ENCODE results near the gene UBR2.
"Not testable (repeated sequence)": the region's sequence is repeated elsewhere in the genome, so short reads cannot be mapped to it uniquely, and the experiment has no call there.

UBR2 gene

DNA sequence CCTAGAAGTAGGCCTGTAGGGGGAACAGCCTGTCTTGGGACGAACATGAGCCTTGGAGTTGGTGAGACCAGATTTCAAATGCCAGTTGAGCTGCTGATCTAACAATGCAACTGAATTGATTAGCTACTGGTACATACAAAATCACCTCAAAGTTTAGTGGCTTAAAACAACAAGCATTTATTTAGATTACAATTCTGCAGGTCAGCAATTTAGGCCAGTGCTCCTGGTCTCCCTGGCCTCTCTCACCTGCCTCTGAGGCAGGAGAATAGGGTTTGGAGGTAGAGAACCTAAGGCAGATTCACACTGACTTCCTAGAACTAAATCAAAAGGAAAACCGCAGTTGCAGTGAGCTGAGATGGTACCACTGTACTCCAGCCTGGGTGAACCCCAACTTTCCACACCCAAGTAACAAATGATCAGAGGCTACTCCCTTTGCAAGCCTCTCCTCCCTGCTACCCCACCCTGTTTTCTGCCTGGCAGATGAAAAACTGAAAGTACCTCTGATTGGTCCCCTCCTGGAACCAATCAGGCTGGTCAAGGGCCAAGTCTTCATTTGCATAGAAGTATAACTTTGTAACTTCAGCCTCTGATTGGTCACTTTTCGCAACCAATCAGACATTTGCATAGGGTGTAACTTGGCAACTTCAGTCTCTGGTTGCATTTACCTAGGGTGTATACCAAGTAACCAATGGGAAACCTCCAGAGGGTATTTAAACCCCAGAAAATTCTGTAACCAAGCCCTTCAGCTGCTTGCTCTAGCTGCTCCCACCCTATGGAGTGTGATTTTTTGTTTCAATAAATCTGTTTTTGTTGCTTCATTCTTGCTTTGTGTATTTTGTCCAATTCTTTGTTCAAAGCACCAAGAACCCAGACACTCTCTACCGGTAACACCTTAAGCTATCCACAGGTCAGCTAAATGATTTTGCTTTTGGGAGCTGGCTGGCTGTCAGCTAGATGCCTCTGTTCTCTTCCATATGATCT, 8.1 kb upstream of the UBR2 start:
- DNase-seq (ENCODE audit: low spot score) = peak; percentile 85

DNA sequence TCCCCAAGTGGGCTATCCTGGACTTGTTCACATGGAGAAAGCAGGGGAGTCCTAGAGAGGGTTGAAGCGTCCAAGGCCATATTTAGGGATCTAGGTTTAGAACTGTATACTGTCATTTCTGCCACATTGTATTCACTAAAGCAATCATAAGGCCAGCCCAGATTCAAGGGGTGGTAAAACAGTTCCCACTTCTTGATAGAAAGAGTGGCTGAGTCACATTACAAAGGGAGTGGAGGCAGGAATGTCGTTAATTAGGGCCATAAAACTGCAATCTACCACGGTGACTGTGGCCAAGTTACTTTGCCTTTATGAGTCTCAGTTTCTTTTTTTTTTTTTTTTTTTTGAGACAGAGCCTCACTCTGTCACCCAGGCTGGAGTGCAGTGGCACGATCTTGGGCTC, 7.4 kb upstream of the UBR2 start:
- DNase-seq (ENCODE audit: low spot score) = peak; percentile 82

DNA sequence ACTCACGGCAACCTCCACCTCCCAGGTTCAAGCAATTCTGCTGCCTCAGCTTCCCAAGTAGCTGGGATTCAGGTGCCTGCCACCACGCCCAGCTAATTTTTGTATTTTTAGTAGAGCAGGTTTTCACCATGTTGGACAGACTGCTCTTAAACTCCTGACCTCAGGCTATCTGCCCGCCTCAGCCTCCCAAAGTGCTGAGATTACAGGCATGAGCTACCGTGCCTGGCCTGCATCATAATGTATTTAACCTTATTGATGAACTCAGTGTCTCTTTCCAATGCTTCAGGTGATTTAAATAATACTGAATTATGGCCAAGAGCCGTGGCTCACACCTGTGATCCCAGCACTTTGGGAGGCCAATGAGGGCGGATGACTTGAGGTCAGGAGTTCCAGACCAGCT, 4.6 kb upstream of the UBR2 start:
- DNase-seq (ENCODE audit: low spot score) = not testable (repeated sequence)

DNA sequence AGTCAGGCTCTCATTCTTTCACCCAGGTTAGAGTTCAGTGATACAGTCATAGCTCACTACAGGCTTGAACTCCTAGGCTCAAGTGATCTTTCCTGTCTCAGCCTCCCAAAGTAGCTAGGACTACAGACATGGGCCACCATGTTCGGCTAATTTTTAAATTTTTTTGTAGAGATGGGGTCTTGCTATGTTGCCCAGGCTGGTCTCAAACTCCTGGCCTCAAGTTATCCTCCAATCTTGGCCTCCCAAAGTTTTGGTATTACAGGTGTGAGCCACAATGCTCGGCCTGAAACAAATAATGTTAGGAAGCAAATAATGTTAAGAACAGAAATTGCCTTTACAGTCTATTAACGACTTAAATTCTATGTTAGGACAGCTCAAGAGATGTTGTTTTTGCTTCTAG, 1.8 kb upstream of the UBR2 start:
- no peak for DNase-seq (ENCODE audit: low spot score)

DNA sequence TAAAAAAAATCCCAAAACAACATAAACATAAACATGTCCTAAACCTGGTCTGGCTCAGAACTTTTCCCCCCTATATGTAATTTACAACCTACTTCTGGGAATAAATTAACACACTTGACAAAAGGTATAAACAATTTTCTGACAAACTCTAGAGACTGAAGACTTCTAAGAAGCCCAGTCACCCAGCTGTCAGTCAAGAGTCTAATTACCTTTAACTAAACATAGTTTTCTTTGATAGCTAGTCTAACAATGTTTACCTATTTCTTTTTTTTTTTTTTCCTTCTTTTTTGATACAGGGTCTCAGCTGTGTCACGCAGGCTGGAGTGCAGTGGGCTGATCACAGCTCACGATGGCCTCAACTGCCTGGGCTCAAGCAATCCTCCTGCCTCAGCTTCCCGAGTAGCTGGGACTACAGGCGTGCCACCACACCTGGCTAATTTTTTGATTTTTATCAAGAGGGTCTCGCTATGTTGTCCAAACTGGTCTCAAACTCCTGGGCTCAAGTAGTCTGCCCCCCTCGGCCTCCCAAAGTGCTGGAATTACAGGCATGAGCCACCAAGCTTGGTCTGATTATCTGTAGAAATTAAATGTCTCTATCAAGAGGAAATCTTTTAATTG, 932 bp upstream of the UBR2 start:
- DNase-seq (ENCODE audit: low spot score) = no peak

DNA sequence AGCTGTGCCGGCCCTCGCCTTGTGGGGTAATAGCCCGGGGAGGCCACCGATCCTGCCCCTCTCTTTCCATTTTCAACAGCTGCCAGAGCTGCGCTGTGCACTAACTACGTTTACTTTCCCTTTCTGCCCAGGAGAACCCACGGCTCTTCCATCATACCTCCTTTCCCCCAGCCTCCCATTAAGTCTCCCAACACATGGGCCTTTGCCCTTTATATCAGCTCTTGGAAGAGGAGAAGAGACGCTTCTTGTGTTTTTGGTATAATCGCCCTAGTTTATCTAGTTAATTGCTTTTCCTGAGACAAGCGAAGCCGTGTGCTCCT, 637 bp downstream of the UBR2 start:
- peak; percentile 32 for DNase-seq (ENCODE audit: low spot score)

DNA sequence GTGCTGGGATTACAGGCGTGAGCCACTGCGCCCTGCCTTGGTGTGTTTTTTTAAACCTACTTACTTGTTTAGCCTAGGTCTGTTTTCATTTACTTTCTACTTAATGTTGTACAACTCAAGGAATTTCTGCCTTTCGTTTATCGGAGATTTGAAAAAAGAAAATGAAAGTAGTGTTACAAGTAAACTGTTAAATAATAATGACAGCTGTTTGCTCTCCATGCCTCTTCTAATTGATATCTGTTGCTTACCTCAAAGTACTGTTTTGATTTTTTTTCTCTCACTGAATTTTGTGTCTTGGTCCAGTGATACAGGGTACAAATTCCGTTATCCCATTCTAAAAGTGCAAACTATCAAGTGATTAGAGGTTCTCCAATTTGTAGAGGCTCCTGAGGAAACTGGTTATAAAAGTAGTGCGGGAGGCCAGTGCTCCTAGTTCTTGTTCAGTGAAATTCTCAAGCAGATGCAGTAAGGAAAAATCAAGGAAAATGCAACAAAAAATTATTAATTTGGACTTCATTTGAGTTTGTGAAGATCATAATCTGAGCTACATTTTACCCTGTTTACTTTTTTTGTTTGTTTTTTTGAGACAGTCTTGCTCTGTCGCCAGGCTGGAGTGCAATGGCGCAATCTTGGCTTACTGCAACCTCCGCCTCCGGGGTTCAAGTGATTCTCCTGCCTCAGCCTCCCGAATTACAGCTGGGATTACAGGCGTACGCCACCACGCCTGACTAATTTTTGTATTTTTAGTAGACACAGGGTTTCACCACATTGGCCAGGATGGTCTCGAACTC, 2.2 kb downstream of the UBR2 start:
- DNase-seq (ENCODE audit: low spot score) = no peak

DNA sequence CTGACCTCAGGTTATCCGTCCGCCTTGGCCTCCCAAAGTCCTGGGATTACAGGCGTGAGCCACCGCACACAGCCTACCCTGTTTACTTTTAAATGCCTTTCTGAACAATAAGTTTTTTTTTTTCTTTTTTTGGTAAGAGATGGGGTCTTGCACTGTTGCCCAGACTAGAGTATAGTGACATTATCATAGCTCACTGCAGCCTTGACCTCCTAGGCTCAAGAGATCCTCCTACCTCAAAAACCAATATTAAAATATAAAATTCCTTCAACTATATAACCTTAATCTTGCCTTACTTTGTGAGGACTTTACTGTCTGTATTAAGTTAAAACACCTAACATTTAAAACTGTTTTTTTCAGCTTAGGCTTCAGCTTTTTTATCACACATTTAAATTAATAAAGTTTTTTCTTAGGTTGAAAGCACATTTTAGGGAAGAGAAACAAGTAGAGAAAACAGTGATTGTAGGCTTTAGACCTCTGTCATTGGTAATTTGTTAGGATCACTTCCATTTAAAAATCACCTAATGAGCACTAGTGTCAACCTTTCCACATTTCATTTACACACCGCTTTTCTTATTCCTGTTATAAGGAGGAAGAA, 2.9 kb downstream of the UBR2 start:
- DNase-seq (ENCODE audit: low spot score) = no peak

DNA sequence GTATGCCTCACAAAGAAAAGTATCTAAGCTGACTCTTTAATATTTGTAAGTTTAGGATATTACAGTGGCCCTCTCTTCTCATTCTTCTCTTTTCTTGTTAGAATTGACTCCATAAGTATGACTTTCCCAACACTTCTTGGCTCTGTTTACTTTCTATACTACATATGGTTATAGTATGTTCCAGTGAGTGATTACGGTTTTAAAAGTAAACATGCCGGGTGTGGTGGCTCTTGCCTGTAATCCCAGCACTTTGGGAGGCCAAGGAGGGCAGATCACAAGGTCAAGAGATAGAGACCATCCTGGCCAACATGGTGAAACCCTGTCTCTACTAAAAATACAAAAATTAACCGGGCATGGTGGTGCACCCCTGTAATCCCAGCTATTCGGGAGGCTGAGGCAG, 3.4 kb downstream of the UBR2 start:
- not testable (repeated sequence) for DNase-seq (ENCODE audit: low spot score)

DNA sequence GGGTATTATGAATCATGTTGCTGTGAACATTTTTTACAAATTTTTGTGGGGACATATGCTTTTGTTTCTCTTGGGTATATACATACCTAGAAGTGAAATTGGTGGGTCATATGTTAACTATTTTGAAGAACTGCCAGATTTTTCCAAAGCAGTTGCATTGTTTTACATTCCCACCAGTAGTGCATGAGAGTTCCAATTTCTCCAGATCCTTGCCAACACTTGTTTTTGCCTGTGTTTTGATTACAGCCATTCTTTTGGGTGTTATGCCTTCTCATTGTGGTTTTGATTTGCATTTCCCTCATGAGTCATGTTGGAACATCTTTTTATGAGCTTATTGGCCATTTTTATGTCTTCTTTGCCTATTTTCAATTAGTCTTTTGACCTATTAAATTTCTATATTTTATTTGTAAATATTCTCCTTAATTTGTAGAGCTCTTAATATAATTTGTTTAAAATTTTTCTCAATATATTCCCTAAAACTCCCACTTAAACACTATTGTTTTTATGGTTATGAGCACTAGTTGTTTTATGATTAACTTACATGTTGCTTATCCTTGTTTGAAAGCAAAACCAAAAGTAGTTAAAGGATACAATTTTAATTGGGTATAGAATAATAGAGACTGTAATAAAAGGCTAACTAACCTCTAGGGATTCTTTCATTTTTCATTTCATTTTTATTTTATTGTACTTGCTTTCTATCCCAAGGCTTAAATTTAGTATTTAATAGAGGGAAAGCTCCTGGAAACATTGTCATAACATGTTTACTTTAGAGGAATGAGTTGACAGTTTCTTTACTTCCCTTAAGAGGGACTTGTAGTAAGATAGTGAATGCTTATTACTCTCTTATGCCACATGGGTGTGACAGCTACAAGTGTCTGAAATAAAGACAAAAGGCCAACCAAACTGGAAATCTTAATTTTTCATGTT, 5.5 kb downstream of the UBR2 start:
- peak; percentile 25 for DNase-seq (ENCODE audit: low spot score)

DNA sequence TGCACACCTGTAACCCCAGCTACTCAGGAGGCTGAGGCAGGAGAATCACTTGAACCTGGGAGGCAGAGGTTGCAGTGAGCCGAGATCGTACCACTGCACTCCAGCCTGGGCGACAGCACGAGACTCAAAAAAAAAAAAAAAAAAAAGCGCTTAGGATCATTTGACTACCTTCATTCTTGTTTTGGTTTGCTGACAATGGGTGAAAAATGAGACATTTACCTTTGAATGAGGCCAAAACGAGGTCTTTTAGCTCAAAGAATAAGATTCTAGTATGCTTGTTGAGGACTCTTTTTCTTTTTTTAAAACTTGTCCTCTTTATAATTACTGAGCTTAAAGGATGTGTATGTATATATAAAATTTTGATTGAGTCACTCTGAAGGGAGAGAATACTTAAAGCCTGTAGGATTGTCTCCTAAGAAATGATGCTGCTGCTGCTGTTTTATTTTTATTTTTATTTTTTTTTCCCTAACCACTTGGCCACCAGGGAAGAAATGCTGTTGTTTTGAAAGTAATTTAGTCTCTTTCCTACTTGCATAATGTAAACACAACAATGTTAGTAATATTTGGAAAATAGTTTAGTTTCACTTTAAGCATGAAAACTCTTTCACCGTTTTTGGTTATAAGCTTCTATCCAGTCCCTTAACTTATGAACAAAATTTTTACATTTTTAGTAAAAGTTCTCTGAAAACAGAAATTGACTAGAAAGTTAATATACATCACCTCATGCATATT, 7.9 kb downstream of the UBR2 start:
- DNase-seq (ENCODE audit: low spot score) = no peak

DNA sequence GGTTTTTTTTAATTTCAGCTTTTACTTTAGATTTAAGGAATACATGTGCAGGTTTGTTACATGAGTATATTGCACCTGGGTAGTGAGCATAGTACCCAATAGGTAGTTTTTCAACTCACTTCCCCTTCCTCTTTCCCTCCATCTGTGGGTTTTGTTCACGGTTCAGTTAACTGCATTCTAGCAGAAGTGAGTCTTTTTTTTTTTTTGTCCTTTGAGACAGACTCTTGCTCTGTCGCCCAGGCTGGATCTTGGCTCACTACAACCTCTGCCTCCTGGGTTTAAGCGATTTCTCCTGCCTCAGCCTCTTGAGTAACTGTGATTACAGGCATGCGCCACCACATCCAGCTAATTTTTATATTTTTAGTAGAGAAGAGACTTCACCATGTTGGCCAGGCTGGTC, 8.7 kb downstream of the UBR2 start:
- DNase-seq (ENCODE audit: low spot score) = no peak

DNA sequence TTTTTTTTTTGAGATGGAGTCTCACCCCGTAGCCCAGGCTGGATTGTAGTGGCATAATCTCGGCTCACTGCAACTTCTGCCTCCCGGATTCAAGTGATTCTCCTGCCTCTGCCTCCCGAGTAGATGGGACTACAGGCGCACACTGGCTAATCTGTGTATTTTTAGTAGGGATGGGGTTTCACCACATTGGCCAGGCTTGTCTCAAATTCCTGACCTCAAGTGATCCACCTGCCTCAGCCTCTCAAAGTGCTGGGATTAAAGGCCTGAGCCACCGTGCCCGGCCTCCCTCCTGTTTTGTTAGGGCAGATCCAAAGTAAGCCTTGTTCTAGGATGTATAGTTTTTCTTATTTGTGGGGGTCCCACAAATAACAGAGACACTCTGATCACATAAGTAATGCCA, 12.7 kb downstream of the UBR2 start:
- not testable (repeated sequence) for DNase-seq (ENCODE audit: low spot score)

DNA sequence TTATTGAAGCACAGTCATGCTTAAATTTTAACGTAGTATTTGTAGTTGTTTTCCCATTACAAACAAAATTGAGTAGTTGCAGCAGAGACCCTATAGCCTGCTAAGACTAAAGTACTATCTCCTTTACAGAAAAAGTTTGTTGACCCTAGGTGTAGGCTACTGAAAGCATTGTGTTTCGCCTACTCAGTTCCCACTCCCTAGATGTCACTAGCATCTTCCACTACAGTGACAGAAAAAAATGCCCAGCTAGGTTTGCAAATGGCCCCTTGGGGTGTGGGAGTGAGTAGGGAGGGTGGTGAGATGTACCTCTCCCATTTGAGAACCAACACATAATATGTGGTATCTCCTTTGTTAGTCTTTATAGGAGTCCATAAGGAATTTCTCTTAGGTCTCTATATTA, 34.5 kb downstream of the UBR2 start:
- no peak for DNase-seq (ENCODE audit: low spot score)

DNA sequence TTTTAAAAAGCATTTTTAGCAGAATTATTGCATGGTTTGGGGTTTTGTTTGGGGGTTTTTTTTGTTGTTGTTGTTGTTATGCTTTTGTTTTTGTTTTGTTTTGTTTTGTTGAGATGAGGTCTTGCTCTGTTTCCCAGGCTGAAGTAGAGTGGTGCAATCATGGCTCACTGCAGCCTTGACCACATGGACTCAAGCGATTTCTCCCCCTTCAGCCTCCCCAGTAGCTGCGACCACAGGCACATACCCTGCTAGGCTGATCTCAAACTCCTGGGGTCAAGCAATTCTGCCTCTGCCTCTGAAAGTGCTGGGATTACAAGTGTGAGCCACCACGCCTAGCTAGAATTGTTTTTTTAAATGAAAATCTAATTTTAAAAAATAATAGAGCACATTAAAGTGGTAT, 35.7 kb downstream of the UBR2 start:
- no peak for DNase-seq (ENCODE audit: low spot score)

DNA sequence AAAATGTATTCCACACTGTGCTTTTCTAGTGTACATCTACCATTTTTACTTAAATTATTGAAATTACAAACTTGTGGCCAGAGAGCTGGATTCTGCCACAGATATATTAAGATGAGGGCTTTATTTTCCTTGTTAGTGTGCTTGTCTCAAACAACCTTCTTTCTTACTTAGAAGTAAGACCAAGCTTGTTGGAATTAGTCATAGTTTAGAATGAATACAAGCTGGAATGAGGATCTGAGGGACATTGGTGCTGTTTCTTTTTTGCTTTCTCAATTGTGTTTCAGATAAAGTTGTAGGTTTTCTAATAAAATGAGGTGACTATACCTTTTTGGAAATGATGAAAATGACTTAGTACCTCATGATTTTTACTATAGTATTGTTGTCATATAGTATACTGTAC, 40.3 kb downstream of the UBR2 start:
- no peak for DNase-seq (ENCODE audit: low spot score)

DNA sequence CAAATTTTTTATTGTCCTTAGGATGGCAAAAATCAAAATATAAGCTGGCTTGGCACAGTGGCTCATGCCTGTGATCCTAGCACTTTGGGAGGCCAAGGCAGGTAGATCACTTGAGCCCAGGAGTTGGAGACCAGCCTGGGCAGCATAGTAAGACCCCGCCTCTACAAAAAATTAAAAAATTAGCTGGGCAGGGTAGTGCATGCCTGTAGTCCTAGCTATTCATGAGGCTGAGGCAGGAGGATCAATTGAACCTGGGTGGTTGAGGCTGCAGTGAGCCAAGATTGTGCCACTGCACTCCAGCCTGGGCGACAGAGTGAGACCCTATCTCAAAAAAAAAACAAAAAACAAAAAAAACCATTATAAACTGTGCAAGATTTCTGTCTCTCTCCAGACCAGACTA, 40.9 kb downstream of the UBR2 start:
- DNase-seq (ENCODE audit: low spot score) = not testable (repeated sequence)

DNA sequence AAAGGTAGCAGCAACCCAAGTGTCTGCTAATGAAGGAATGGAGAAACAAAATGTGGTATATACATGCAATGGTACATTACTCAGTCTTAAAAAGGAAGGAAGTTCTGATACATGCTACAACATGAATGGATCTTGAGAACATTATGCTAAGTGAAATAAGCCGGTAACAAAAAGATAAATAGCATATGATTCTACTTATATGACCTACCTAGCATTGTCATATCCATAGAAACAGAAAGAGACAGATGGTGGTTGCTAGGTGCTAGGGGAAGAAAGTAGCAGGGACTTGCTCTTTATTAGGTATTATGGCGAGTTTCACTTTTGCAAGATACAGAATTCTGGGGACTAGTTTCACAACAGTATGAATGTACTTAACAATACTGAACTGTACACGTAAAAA, 46.6 kb downstream of the UBR2 start:
- no peak for DNase-seq (ENCODE audit: low spot score)

DNA sequence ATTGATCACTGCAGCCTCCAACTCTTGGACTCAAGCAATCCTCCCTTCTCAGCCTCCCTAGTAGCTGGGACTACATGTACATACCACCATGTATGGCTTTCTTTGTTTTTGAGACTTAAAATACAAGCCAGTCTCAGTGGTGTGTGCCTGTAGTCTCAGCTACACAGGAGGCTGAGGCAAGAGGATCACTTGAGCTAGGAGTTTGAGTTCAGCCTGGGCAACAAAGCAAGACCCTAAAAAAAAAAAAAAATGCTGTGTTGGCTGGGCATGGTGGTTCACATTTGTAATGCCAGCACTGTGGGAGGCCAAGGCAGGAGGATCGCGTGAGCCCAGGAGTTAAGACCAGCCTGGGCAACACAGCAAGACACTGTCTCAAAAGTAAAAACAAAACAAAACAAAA, 51.7 kb downstream of the UBR2 start:
- no peak for DNase-seq (ENCODE audit: low spot score)

DNA sequence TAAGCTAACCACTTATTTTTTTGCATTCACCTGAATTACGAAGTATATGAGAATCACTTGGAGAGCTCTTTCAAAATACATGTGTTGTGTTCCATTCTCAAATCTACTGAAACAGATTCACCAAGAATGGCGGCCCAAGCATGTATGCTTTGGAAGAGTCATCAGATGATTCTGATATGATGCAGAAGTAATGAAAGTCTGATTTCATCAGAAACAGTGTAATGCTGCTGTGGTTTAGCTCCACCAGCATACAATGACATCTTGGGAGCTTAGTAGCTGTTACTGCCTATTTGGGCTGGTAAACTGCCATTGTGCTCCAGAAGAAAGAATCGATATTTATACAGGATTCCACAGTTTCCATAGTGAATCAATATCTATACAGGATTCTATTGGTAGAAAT, 52.9 kb downstream of the UBR2 start:
- no peak for DNase-seq (ENCODE audit: low spot score)

DNA sequence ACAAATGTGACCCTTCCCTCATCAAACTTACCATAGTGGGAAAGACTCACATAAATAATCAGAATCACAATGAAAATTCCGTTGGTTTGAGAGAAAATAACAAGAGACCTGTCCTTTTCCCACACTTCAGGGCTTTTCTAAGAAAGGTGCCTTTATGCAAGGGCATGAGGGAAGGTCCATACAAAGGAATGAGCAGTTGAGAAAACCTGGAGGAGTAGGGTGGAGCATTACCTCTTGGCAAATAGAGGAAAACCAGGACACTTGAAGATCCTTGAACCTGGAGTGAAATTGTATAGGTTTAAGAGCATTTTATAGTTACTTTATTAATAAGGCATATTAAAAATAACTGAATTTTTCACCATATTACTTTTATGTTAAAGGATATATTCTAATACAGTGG, 54.3 kb downstream of the UBR2 start:
- DNase-seq (ENCODE audit: low spot score) = no peak

Measured in SW480 (cell line).